HG03575 (cell line): Measurements from ENCODE around the gene ADCY9.

Experiments used
- ATAC-seq: cut with Tn5 transposase; IDR thresholded peaks from one replicate; pipeline ENCODE4 v1.9.1; 2021; ENCODE audit not compliant: unreplicated experiment, insufficient number of reproducible peaks, low FRiP score; ENCODE audit errors: extremely low read depth

The ADCY9 gene

GRCh38 chr16:3997231-3997841 lies 118.9 kb downstream of the ADCY9 start:
- no peak for ATAC-seq

DNA sequence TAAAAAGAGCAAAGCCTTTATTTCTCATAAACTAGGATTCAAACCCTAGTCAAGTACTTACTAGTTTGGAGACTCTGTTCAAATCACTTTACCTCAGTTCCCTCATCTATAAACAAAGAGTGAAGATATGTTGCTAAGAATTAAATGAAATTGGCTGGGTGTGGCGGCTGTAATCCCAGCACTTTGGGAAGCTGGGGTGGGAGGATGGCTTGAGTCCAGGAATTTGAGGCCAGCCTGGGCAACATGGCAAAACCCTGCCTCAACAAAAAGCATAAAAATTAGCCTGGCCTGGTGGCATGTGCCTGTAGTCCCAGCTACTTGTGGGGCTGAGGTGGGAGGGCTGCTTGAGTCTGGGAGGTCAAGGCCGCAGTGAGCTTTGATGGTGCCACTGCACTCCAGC lies 121.2 kb downstream of the ADCY9 start:
- no peak for ATAC-seq

DNA sequence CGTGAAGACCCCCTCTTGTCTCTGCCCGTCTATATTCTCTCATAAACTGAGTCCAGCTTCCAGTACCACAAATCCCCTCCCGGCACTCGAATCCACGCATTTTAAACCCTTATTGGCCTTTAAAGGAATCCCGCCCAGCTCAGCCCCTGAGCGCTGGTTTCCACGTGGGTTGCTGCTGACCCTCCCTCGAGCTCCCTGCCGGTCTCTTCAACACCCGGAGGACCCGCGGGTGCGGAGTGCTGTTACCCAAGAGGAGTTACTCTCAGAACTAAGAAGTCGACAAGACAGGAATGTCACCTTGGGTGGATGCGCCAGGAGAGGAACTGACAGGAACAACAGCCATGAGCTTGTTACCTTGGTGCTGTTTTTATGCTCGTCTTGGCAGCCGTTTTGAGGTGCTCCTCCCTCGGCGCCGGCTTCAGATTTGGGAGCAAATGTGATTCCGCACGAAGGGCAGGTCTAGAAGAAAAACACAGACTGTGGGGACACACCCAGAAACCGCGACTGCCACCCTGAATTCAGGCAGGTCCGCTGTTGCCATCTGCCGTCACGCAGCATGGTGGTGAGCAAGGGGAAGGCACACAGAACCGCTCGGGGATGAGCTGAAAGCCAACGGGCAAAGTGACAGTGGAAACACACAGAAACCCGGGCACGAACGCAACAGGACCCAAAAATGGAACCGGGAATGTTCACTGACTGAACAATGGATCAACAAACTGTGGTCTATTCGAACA lies 123.0 kb downstream of the ADCY9 start:
- ATAC-seq: no peak

DNA sequence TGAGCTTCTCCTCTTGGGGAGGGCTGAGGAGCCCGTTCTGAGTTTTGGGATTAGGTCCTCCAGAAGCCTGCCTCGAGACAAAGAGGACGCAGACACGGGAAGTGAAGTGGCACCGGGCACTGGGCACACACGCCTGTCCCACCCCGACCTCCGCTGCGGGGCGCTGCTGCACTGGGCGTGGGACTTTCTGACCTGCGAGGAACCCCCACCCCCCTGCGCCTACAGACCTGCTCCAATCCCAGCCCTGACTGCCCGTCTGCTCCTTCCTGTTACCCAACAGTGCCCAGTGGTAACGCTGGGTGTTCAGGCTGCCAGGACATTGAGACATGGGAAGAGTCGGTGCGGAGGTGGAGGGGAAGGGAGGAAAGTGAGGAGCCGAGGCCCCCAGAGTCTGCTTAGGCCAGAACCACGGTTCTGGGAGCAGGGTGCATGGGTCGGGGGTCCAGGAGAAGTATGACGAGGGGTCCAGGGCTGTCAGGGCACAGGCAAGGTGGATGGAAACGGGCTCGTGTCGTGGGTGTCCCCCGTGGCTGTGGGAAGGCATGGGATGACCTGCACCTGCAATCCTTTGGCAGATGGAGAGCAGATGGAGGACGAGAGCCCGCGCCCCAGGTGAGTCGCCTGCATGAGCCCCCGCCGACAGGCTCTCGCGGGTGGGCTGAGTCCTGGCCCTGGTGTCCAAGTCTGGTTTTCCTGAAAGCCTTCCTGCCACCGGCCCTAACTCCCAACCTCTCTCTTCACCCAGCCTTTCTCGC lies 123.8 kb downstream of the ADCY9 start:
- no peak for ATAC-seq

DNA sequence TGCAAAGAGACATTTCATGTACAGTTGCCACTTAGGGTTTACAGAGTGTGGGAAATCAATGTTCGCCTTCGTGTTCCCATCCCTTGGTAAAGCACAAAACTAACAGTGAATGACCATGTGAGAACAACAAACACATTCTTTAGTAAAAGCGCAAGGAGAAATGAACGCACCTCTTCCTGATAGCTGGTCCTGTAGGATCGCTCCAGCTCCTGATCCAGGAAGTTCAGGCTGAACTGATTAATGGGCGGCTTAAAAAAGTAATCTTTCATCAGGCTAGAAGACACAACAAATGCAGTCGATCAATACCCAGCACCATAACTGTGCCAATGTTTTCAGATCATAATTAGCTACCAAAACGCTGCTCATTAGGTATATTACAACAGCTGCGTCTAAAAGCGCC lies 127.4 kb downstream of the ADCY9 start:
- no peak for ATAC-seq

GRCh38 chr16:3988011-3988410 lies 128.2 kb downstream of the ADCY9 start:
- no peak for ATAC-seq

DNA sequence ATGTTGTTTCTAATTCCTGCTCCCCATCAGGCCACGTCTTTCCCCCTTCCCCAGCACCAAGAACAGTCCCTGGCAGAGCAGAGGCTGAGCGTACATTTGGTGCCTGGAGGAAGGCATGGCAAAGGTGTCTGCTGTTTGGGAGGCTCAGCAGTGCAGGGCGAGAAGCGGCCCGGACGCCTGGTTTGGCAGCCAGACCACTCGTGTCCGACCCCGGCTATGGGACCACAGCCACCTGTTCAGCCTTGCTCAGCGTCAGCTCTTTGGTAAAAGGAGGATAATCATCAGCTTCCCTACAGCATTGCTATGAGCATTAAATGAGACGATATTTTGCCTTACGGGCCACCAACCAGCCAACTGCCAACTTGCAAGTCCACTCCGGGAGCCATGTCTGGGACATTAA lies 129.0 kb downstream of the ADCY9 start:
- ATAC-seq: no peak

GRCh38 chr16:3986235-3986544 lies 130.1 kb downstream of the ADCY9 start:
- no peak for ATAC-seq

- ATAC-seq: no peak
Observed at GRCh38 chr16:3984111-3985060, 131.9 kb downstream of the ADCY9 start.

DNA sequence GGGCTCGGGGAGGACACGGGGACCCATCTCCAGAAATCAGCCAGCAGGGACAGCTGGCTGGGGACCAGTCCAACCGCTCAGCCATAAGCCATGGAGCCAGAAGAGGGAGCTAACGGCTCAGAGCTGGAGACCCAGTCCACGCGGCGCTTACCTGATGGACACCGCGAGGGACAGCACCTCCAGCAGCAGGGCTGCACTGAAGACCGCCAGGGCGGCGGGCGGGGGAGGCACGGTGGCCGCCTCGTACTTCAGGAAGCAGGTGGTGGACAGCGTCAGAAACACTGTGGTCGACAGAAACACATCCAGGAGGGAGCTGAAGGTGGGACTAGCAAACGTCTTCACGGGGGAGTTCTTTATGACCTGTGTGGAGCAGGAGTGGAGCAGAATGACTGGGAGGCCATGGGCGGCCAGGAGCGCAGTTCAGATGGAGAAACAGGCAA lies 133.1 kb downstream of the ADCY9 start:
- no peak for ATAC-seq

DNA sequence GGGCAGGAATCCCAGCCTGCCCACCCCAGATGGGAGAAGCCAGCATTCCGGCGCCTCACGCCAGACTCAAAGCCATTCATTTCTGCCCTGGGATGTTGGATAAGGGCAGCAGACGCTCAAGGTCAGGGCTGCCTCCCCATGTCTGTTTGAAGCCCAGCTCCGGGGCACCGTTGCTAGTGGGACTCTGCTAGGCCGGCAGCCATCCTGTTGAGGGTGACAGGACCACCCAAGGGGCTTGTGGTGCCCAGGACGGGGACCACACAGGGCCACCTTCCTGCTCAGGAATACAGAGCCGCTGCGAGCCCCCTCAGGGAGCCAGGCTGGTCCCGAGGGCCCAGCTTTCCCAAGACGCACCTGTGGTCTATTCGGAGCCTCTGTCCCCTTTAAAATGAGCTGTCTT lies 134.0 kb downstream of the ADCY9 start:
- no peak for ATAC-seq

GRCh38 chr16:3980253-3981111 lies 135.8 kb downstream of the ADCY9 start:
- ATAC-seq: no peak

GRCh38 chr16:3979518-3979917 lies 136.7 kb downstream of the ADCY9 start:
- no peak for ATAC-seq

DNA sequence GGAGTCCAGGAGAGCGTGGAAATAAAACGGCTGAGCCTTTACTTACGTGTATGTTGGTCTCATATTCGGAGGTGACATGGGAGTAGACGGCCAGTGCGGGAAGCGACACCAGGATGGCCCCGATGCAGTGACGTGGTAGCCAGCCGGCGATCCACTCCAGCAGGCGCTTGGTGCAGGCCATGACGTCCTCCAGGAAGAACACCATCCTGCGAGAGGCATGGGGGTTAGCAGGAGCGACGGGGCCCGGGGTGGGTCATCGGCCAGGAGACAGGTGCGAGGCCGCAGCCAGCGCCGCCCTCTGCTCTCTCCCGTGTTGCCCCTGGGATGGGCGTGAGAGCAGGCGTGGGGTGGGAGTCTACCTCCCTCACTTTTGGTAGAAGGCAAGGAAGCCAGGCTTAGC lies 137.2 kb downstream of the ADCY9 start:
- ATAC-seq: no peak

DNA sequence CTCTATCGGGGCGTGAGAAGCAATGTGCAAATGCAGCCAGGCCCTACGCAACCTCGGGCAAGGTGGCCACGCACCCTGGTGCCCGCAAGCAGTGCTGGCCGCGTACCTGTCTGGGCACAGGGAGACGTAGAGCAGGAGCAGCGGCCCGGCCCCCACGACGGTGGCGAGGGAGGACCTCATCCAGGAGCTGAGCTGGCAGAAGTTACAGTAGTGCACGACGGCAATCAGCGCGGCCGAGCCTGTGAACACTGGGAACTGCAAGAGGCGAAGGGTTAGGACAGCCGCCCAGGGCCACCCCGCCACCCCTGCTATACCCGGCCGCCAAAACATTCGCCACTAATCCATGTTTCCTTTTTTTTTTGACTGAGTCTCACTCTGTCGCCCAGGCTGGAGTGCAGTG lies 138.9 kb downstream of the ADCY9 start:
- no peak for ATAC-seq

DNA sequence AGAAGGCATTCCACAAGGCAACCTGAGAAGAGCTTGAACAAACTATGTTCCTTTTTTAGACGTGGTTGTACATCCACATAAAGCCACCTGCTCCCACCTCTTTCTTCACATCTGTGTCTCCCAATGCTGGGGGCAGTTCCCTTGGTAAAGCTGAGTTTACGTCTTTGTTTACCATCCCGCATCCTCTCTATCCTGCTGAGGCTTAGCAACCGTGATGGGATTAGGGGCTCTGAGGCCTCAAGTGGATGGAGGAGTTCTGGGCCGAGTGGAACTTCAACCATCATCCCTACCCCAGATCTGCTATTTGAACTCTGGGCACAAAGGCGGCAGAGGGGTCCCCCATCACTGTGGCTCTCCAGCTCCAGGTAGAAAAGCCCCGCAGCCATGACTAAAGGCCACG lies 141.5 kb downstream of the ADCY9 start:
- no peak for ATAC-seq

DNA sequence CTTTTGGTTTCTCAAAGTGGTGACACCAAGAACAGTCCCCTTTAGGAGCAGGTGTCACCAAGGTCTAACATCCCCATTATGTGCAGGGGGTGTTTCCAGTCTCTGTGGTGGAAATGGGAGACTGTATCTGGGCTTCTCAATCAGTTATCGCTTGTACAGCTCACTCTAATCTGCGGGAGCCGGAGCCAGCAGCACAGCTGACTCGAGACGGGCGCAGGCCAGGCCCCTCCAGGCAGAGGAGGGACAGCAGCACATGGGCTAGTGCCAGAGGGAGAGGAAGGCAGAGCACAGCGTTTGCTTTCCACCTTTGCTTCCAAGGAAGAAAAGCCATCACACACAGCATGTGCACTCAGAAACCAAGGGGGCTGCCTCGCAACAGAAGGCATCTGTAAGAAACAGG lies 144.5 kb downstream of the ADCY9 start:
- no peak for ATAC-seq

GRCh38 chr16:3971261-3971660 lies 145.0 kb downstream of the ADCY9 start:
- no peak for ATAC-seq
